Measurements from ENCODE around the gene PTPA. TPM values are rescaled to one million over a fixed set of nuclear protein-coding genes. Genes with fewer than 3 reads are reported as not detected.
A peak's percentile ranks its signal among the peaks of the same experiment; 100 is the strongest.

PTPA gene
- total and polyA plus RNA-seq, 9 of the 15 experiments (the other 6 are each of a cell fraction or from before 2014, with no cell fraction given): 1.7 to 121 (median 72.6) TPM

- TF ChIP-seq ARID4B (CRISPR knock-in tag; IDR thresholded peaks at IDR 0.05) (no peak), SLC30A9 (CRISPR knock-in tag; IDR thresholded peaks at IDR 0.05) (no peak), UBTF (IDR thresholded peaks at IDR 0.05; ENCODE audit: borderline replicate concordance in 1 of 2, low read depth in 2 of 2, low read length in 2 of 2) (peak in 1 of 2 experiments; percentile 68; a peak in 1 of 4 replicates), MYC (IDR thresholded peaks at IDR 0.05; ENCODE audit: low read depth, low read length) (peak; percentile 42; the same call in 1 of the 2 replicates), MYC (CRISPR knock-in tag; IDR thresholded peaks at IDR 0.05; ENCODE audit: borderline replicate concordance, low read depth) (no peak), GTF2E2 (tag; IDR thresholded peaks at IDR 0.05) (no peak), ZKSCAN3 (CRISPR knock-in tag; IDR thresholded peaks at IDR 0.05) (no peak), SAFB (IDR thresholded peaks at IDR 0.05; ENCODE audit: borderline replicate concordance, low read depth, low read length) (no peak), HDAC1 (IDR thresholded peaks at IDR 0.05) (0 out of 4 replicates have a peak, but pooled peaks of 1 of the 2 experiments have one; percentile 31), ZNF780A (CRISPR knock-in tag; IDR thresholded peaks at IDR 0.05) (no peak), ZNF165 (CRISPR knock-in tag; IDR thresholded peaks at IDR 0.05; ENCODE audit: borderline replicate concordance) (no peak), ZFP1 (CRISPR knock-in tag; IDR thresholded peaks at IDR 0.05) (no peak), SRSF9 (IDR thresholded peaks at IDR 0.05; ENCODE audit: borderline replicate concordance, low read depth, low read length) (no peak), TBL1XR1 (IDR thresholded peaks at IDR 0.05; ENCODE audit: low read length in 2 of 2) (no peak), TSC22D4 (tag; IDR thresholded peaks at IDR 0.05) (no peak), ZNF778 (CRISPR knock-in tag; IDR thresholded peaks at IDR 0.05) (no peak), RCOR1 (IDR thresholded peaks at IDR 0.05; ENCODE audit: borderline replicate concordance in 1 of 2, low read depth in 2 of 2, low read length in 2 of 2) (0 out of 4 replicates have a peak, but pooled peaks of 1 of the 2 experiments have one; percentile 32), E2F1 (CRISPR knock-in tag; IDR thresholded peaks at IDR 0.05) (no peak), KLF1 (tag; IDR thresholded peaks at IDR 0.05) (no peak), ASH1L (IDR thresholded peaks at IDR 0.05; ENCODE audit: borderline replicate concordance, low read depth, partially characterized antibody) (no peak)
These were observed 71.6 kb downstream of the PTPA start (continued) for GRCh38 chr9:129182625-129183494.
